Gastroesophageal sphincter (tissue), 3 donors: ENCODE data around the gene GABBR1.

Experiments used
- CTCF ChIP-seq, 4 experiments: fragments of 200-600 bp in 2 of 4; fragments of 450-650 bp in 2 of 4; sonication (generic) in 1 of 4; IDR thresholded peaks; one replicate each; pipeline ENCODE4 v1.5.1; 2017 to 2019; ENCODE audit warnings: antibody characterized with exemption in 4 of 4, mild to moderate bottlenecking in 2 of 4, moderate library complexity in 2 of 4
- EP300 ChIP-seq: sonication (generic); formaldehyde crosslinking; IDR thresholded peaks from one replicate; pipeline ENCODE4 v1.6.1; 2017; ENCODE audit warnings: antibody characterized with exemption, mild to moderate bottlenecking
- POLR2A ChIP-seq, 2 donors: fragments of 450-650 bp; IDR thresholded peaks; one replicate each; pipeline ENCODE4 v1.6.1; 2017; ENCODE audit warnings: antibody characterized with exemption in 2 of 2, mild to moderate bottlenecking in 2 of 2, moderate library complexity in 1 of 2
- POLR2AphosphoS5 ChIP-seq: sonication (generic); formaldehyde crosslinking; IDR thresholded peaks from one replicate; pipeline ENCODE4 v1.6.1; 2017; ENCODE audit warnings: antibody characterized with exemption

GRCh38 chr6:29564875-29565274 is 68.1 kb downstream of the GABBR1 start:
- TF ChIP-seq CTCF (IDR thresholded peaks at IDR 0.05) (no peak), EP300 (no peak), POLR2A (IDR thresholded peaks at IDR 0.05) (no peak), POLR2AphosphoS5 (no peak)
